ENCODE results near the gene TRIM7. TPM values are rescaled to one million over a fixed set of nuclear protein-coding genes. Genes with fewer than 3 reads are reported as not detected.
A peak's percentile ranks its signal among the peaks of the same experiment; 100 is the strongest.

The TRIM7 gene
- total and polyA plus RNA-seq, 2 experiments from 2014 or later, result 0.11 to 0.39 TPM

DNA sequence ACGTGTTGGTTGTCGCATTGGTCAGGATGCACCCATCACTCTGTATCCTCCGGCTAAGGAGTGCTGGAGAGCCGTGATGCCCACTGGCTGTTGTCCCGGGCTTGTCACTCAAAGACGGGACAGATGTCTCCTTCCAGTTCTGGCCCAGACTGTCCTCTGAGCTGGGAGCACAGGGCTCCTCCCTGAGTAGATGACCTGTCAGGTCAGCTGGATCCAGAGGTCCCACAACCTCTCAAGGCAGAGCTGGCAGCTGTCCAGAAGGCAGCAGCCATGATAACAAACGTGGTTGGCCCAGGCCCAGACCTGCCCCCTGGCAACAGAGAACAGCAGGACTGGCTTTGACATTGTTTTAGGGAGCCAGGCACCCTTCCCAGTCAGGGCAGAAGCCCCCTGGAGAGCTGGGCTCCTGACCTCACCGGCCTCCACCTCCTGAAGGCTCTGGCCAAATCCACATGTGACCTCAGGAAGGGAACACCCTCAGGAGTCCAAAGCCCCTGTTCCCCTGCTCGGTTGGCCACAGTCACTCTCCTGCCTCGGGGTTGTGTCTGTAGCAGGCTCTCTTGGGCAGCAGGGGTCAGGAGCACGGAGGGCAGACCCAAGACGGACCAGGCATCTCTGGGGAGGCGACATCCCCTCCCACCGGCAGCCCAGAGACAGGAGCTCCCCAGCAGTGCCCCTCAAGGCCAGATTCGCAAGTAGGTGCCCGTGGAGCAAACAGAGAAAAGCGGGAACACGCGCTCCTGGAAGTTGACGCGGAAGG, 10.3 kb downstream of the TRIM7 start:
- peak in 1 of 2 donors; percentile 84 for DNase-seq (ENCODE audit: low read depth in 1 of 2, low spot score in 1 of 2)
- H3K27me3 ChIP-seq, result peaks cover 23% of the 10 kb centered on the region
- H3K27ac ChIP-seq, result no peak overlapping the region
- TF ChIP-seq CTCF (IDR thresholded peaks at IDR 0.05; ENCODE audit: low read depth, low read length), result no peak
- peaks cover 6% of the 10 kb centered on the region for H3K4me1 ChIP-seq (ENCODE audit: low read depth)
- H3K4me3 ChIP-seq, result no peak overlapping the region
- no peaks in the 10 kb centered on the region for H3K9me3 ChIP-seq (ENCODE audit: low read depth)
- H3K36me3 ChIP-seq, result no peaks in the 10 kb centered on the region

DNA sequence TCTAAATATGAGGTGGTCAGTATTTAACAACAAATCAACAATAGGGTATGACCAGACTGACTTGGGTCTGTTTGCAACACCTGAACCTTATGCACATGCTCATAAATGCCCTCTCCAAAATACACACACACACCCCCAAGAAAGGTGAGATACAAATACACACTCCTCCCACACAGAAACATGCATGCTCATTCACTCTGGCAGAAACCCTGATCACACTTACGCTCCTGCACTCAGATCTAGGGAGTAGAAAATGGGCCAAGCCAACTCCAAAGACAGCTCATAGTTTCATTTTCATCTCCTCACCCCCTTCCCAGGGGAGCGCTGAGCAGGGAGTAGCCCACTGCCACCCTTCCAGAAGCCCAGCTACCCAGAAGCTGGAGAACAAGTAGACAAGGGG, 11.3 kb downstream of the TRIM7 start:
- DNase-seq (ENCODE audit: low read depth in 1 of 2, low spot score in 1 of 2), result no peak
- no peak overlapping the region for H3K27ac ChIP-seq
- H3K36me3 ChIP-seq, result no peaks in the 10 kb centered on the region
- peaks cover 15% of the 10 kb centered on the region for H3K27me3 ChIP-seq
- no peak overlapping the region for H3K4me3 ChIP-seq
- H3K9me3 ChIP-seq (ENCODE audit: low read depth), result no peaks in the 10 kb centered on the region
- H3K4me1 ChIP-seq (ENCODE audit: low read depth), result peaks cover 6% of the 10 kb centered on the region
- no peak for TF ChIP-seq CTCF (IDR thresholded peaks at IDR 0.05; ENCODE audit: low read depth, low read length)

DNA sequence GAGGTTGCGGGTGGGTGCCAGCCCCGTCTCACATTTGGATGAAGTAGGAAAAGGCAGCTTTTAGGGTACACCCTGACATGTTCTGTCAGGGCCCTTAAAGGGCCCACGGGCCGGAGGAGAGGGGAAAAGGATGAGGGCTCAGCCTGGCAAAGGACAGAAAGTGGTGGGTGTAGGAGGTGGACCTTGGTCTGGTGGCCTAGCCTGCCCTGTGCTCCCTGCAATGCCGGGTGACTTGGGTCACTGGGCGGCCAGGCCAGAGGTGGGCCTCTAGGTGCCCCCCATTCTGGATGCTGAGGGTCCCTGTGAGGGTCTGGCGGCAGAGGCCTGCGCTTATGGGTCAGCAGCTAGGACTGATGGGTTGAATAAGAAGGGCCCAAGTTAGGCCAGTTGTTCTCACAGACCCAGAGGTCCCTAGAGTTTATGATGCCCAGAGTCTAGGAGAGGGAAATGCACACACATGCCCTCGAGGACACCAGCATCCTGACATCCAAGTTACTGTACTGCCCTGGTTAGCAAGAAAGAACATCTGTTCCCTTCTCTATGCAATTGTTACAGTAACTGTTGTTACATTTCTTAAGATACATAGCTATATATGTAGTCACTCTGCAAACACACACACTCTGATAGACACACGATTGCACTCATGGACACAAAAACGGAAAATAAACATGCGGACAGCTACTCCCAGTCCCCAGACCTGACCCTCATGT, 12.5 kb downstream of the TRIM7 start:
- DNase-seq (ENCODE audit: low read depth in 1 of 2, low spot score in 1 of 2), result no peak
- Histone ChIP-seq H3K4me1 (ENCODE audit: low read depth) (peaks cover 6% of the 10 kb centered on the region), H3K27me3 (peaks cover 15% of the 10 kb centered on the region), H3K4me3 (peak overlapping the region; percentile 69), H3K9me3 (ENCODE audit: low read depth) (no peaks in the 10 kb centered on the region), H3K36me3 (no peaks in the 10 kb centered on the region), H3K27ac (no peak overlapping the region)
- TF ChIP-seq CTCF (IDR thresholded peaks at IDR 0.05; ENCODE audit: low read depth, low read length), result no peak

GRCh38 chr5:181191526-181192336, 13.3 kb downstream of the TRIM7 start:
- peaks cover 6% of the 10 kb centered on the region for H3K4me1 ChIP-seq (ENCODE audit: low read depth)
- H3K27me3 ChIP-seq, result peaks cover 15% of the 10 kb centered on the region
- H3K36me3 ChIP-seq, result no peaks in the 10 kb centered on the region
- peak overlapping the region; percentile 69 for H3K4me3 ChIP-seq
- peak; percentile 94 to 97 for DNase-seq (ENCODE audit: low read depth in 1 of 2, low spot score in 1 of 2)
- no peaks in the 10 kb centered on the region for H3K9me3 ChIP-seq (ENCODE audit: low read depth)
- H3K27ac ChIP-seq, result peak overlapping the region; percentile 74
- peak; percentile 7 for TF ChIP-seq CTCF (IDR thresholded peaks at IDR 0.05; ENCODE audit: low read depth, low read length)

- TF ChIP-seq CTCF (IDR thresholded peaks at IDR 0.05; ENCODE audit: low read depth, low read length), result peak; percentile 32
- H3K27ac ChIP-seq, result no peak overlapping the region
Observed at GRCh38 chr5:181190711-181191525, 14.1 kb downstream of the TRIM7 start.

More at GRCh38 chr5:181190711-181191525, 14.1 kb downstream of the TRIM7 start:
- peak; percentile 60 to 70 for DNase-seq (ENCODE audit: low read depth in 1 of 2, low spot score in 1 of 2)
- Histone ChIP-seq H3K4me1 (ENCODE audit: low read depth) (peaks cover 6% of the 10 kb centered on the region), H3K4me3 (peak overlapping the region; percentile 69), H3K9me3 (ENCODE audit: low read depth) (no peaks in the 10 kb centered on the region), H3K27me3 (peaks cover 15% of the 10 kb centered on the region), H3K36me3 (no peaks in the 10 kb centered on the region)
